Measurements from ENCODE around the gene JAK1.

The JAK1 gene

DNA sequence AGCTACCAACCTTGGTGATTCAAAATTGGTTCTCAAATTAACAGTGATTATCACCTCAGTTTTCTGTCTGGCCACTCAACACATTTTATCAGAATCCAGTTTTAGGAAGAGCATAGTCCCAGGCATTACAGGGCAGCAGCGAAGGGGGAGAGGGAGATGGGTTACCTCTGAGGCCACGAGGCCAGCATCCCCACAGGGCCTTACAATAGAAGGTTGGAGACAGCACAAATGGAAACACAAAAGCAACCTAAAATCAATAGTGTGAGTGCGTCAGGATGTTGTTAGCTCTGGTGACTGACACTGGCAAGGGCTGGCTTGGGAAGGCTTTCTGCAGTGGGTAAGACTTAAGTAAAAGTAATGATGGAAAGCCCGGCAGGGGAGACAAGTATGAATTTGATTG is 79.5 kb downstream of the JAK1 start:
- peak; percentile 30 for DNase-seq

DNA sequence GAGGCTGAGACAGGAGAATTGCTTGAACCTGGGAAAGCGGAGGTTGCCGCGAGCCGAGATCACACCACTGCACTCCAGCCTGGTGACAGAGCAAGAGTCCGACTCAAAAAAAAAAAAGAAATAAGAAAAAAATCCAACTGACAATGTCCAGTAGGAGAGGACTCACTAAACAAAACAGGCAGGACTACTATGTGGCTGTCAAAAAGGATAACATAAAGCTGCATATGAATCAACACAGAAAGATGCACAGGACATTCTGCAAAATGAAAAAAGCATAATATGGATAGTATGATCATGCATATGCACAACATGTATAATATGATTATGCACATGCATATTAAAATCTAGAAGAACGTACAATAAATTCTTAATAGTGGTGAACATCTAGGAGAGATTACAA is 80.7 kb downstream of the JAK1 start:
- no peak for DNase-seq

DNA sequence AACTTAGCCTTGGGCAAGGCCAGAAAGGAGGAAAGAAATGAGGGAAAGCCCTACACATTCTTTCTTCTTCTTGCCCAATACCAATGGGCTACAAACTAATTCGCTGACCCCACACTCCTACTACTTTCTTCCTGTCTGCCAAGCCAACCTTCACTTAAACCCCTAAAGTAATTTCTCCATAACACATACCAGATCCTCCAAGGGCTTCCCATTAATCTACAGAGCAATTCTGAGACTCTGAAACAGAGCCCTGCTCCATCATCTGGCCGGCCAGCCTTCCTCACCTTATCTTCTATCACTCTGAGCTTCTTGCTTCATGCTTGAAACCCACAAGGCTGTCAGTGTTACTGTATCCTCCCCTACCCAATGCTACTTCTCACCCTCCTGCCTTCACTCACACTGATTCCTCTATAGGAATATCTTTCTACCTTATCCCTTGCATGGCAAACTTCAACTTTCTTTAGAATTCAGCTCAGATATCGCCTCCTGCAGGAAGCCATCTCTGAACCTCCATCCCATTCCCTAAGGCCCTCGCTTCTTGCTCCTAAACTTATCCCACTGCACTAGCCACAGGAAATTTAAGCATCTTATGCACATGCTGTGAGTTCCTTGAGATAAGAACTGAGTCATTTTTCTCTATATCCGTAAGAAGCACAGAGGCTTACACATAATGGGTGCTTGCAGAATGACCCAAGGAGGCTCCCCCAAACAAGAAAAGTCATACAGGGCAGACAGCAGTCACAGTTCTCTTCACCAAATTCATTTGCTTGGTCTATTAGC is 81.9 kb downstream of the JAK1 start:
- DNase-seq: no peak

DNA sequence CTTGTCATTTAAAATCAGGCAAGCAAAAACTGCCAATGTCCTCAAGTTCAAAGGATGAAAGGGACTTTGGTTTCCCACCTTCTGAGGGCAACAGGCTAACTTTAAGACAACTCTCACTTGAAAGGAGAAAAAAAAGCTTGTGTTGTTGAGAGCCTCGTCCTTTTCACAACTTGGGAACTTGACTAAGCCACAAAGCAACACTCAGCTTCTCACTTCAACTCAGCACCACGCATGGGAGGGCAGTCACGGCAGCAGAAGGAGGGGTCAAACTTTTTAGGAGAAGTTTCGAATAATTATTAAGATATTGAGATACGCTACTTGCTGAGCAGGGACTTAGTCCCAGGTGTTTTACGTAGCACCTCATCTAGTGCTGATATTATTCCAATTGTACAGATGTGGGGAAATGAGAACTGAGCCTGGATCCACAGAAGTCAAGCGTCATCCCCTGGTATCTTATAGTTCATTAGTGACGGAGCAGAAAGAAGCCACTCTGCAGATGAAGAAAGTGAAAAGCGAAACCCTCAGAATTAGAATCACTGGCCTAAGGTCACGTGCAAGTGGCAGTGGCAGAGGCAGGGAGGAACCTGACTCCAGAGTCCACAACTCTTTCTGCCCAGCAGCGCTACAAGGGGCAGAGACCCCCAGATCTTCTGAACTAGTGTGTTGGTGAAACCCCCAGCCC is 83.6 kb downstream of the JAK1 start:
- no peak for DNase-seq

DNA sequence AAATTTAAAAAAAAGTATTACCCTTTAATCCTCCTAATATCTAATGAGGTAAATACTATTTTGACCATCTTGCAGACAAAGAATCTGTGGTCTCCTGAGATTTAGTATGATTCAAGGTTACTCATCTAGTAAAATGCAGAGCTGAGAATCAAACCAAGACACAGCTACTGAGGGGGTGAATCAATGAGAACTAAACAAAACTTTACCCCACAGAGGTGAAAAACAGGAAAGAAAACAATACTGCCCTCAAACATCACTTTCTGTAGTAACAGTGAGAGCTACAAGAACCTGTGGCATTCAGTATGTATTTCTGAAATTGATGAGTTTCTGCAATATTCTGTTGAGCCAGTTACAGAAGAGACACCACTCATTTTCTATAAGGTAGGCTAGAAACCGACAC is 85.1 kb downstream of the JAK1 start:
- no peak for DNase-seq

DNA sequence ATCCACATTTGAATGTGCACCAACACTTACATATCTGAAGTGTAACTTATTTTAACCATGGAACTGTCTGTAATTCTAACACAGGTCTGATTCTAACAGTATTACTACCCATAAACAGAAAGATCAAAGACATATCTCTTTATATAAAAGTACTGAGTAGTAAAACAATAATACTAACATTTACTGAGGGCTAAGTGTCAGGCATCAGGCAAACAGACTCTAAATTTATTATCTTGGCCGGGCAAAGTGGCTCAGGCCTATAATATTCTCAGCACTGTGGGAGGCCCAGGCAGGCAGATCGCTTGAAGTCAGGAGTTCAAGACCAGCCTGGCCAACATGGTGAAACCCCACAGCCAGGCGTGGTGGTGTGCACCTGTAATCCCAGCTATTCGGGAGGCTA is 85.9 kb downstream of the JAK1 start:
- DNase-seq: no peak

DNA sequence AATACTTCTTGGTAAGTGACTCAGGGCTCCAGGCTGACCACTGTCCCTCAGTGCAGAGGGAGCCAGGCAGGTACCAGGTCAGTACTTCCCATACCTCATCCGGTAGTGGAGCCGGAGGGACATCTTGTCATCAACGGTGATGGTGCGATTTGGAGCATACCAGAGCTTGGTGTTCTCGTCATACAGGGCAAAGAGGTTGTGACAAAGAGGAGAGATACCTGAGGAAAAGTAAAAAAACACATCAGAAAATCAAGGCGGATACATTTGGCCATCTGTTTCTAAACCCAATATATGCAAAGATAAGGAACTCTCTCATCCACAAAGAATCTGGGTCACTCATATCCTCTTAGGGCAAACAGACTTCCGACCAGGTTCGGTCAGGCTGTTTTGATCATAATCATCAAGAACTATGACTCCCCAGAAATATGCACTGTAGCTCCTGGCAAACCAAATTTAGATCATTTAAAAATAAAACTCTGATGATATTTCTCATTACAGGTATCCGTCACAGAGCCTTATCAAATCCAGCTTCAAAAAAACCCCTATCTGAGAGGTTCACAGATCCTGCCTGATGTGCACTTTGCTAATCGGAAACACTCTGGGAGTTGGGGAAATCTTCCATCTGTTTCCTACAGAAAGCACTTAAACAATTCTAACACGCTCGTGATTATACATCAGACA is 87.3 kb downstream of the JAK1 start:
- no peak for DNase-seq

DNA sequence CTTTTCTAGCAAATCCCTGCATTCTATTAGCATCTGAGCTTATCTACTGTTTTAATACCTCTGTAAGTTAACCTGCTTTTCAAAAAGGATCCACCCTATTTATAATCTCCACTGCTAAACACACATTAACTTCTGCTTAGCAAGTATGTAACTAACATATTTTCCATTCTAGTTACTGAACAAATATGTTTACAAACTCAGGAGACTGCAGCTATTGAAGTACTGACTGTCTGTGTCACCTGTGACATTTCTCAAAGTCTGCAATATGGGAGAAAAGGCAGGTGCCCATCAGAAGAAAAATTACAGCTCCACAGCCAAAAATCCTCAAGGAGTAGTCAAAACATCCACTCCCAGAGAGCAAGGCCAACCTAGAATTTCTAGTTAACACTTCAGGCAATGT is 88.3 kb downstream of the JAK1 start:
- DNase-seq: no peak

DNA sequence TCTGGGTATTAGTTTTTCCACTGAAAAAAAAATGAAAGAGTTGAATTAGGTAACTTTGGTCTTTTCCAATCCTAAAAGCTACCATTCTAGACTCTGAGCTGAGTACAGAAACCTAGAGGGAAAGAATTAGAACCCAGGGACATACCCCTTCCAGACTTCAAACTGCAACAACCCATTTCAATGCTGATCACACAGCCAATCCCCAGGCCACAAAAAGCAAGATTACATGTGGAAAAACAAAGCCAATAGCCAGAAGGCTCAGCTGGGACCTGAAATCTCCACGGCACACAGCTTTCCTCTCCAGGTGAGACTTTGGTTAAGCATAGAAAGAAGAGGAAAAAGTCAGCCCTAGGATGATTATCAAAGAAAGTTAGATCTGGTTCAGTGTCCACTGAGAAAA is 88.8 kb downstream of the JAK1 start:
- DNase-seq: no peak

DNA sequence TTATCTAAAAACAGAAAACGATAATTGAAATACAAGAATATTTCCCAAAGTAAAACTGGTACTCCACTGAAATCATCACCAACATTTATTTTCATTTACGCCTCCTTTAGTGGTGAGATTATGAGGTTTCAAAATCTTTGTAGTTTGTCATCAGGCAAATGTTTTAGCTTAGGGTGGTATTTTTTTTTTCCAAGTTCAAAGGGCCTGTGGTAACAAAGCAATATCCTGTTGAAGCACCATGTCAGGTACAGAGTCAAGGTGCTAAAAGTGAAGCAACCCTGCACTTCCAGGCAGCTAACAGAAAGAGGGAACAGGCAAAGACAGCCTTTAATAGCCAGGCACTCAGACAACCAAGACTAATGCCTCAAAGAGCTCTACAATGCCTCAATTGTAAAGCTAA is 89.2 kb downstream of the JAK1 start:
- DNase-seq: no peak

DNA sequence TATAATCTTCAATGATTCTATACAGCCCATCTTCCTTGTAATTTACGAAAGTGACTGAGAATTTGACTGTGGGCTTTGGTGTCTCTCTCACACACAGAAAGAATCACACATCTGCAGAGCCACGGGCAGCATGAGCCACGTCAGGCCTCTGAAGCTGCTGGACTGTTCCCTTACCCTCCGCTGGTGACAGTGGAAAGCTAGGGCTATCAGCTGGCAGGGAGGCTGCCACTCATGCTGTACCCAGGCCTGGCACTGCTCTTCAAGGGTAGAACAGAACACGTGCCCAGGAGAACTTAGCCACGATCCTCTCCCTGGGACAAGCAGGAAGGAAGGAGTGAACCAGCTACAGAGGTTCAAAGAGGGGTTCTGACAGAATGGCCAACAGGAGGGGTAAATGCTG is 90.7 kb downstream of the JAK1 start:
- no peak for DNase-seq

DNA sequence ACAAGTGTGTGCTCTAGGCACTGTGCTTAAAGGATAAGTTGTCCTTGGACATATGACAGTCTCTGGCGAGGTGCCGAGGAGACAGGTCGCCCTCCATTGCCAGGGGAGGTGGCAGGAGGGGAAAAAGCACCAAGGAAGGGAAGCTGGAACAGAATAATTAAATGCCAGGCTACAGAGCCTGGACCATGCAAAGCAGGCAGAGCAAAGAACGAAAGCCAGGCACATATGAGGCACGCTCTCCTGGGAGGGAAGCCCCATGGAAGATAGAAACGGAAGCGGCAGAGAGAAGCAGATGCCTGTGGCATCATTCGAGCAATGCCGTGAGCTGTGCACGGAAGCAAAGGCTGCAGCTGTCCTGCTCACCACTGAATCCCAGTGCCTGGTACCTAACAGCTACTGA is 91.2 kb downstream of the JAK1 start:
- DNase-seq: no peak

DNA sequence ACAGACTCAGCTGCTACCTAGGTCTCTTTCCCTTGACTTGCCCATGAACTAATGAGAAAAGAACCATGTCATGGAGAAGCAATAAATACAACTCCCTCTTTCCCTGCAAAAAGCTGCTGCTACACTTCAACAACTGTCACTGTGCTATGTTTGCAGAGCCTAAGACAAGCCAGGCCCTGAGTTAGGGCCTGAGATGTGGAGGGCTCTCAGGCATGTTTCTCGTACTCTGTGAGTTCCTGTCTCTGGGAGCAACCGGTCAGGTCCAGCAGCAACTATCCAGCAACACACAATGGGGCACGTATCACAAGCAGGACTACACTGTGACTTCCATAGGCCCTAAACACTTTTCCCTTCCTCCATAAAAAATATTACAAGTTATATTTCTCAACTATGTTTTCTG is 91.7 kb downstream of the JAK1 start:
- no peak for DNase-seq

DNA sequence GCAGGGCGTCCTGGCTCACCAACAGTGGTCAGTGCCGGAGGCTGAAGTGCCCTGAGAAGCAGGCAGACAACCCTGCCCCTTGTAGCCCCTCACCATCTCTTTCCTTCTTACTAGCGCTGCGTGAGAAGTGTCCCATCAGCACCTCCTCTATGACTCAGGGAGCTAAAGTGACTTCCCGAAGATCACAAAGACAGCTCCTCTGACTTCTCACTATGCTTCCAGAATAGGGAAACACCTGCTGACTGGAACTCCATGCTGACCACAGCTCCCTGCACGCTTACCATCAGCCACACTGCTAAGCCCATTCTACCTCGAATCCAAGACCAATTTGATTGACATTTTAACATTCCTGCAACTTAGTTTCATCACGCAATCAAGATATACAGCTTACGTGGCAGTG is 92.8 kb downstream of the JAK1 start:
- no peak for DNase-seq

DNA sequence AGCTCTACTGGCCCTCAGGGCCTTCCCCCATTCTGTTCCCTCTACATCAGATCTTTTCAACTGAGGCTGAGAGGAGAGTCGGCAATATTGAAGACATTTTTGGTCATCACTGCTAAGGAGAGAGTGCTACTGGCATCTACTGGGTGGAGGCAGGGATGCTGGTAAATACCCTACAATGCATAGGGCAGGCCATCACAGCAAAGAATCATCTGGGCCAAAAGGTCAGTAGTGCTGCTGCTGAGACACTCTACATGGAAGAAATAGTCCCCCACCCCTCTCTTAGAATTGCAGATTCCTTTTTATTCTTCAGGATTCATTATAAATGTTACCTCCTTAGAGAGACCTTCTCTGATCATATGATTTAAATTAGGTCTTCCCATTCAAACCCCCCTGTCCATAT is 94.3 kb downstream of the JAK1 start:
- no peak for DNase-seq

DNA sequence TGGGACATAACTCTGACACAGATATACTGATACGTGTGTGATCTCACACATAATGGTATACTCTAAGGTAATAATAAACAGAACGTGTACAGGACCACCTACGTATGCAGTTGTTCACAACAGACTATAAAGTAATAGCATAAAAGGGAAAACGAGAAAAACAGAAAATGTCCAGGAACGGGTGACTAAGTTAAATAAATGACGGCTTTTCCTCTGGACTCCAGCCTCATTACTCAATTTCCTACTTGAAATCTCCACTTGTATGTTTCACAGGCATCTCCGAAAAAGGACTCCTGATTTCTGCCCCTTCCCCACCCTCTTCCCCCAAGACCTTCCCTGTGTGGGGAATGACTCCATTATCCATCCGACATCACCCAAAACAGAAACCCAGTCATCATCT is 95.1 kb downstream of the JAK1 start:
- no peak for DNase-seq

DNA sequence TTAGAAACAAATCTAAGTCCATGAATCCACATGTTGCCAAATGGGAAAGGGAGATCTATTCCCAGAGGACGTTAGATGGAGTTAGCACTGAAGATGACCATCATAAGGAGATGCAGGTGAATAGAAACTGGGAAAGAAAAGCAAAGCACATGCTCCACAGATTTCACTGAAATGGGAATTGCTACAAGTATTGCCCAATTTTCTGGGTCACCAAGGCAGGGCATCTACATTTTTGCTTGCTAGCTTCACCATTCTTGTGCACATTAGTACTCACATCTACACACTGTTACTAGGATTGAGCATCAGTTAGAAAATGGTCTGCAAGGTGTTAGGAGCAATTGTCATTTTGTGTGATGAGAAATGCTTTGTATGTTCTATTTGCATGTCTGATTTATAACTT is 99.1 kb downstream of the JAK1 start:
- DNase-seq: no peak

DNA sequence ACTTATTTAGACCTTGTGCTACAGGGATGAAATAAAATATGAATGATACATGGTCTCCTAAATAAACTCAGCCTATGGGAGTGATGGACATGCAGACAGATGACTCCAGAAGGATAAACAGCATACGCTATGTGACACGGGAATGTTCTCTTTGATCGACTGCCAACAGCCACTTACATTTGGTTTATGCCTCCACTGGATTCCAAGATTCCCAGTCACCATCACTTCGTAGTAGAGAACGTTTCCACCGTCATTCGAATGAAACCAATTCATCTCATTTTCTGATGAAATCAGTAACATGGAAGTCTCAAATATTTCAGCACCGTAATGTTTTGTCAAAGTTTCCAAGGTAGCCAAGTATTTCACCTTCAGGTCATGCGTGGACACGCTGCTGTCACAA is 99.7 kb downstream of the JAK1 start:
- no peak for DNase-seq

DNA sequence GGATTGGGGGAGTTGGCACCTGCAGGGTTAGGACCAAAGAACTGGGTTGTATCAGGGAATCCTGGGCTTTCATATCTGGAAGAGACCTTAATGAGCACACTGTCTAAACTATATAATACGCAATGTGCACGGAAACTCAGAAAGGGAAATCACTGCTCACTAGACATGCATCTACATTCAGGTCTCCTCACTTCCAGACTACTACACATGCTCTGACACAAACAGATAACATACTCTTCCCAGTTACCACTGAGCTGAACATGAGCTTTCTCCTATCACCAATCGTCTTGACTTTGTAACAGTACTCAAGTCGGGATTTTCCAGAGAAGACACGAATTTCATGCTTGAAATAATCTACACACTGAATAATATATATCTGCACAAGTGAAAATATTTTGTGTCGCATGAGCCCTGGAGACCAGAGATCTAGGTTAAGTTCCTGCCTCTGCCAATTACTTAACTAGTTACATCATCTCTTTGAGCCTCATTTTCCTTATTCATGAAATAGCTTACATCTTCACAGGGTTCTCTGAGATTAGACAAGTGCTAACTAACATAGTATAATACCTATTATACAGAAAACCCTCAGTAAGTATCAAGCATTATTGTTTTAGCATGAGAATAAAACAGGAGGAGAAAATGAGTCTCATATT is 101.1 kb downstream of the JAK1 start:
- DNase-seq: no peak

DNA sequence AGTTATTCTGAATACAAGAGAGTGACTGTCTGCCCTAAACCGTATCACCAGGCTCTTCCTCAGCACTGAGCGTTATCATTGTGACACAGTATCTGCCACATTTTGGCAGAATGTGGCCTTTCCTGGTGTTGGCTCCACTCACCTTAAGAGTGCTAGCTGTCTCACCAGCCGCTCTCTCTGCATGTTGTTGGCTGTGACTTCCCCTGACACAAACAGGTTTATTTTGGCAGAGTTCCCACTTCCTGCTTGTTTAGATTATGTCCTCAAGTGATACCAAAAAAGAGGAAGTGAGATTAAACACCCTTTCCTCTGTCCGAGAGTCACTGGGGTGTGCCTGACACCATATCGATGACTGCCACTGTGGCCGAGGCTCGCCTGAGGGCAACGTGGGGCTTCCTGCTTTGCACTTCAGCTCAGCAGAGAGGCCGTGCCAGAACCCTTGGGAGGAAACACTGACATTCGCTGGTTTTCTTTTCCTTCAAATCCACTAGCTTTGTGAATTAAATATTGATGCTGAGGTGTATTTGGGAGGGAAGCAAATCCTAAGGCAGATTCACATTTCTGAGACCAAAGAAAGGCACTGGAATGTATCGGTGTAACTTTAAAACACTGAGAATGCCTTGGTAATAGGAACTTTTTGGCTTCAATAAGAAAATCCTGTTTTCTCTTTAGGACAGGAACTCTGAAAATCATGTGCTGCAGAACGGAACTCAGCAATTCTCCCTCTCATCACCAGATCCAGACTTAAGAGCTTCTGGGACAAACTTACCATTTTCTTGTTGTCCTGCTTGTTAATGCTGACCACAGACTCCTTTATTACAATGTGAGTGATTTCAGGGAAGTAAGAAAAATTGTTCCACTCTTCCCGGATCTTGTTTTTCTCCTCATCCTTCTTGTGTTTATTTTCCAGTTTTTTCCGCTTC is 102.1 kb downstream of the JAK1 start:
- peak; percentile 12 for DNase-seq

DNA sequence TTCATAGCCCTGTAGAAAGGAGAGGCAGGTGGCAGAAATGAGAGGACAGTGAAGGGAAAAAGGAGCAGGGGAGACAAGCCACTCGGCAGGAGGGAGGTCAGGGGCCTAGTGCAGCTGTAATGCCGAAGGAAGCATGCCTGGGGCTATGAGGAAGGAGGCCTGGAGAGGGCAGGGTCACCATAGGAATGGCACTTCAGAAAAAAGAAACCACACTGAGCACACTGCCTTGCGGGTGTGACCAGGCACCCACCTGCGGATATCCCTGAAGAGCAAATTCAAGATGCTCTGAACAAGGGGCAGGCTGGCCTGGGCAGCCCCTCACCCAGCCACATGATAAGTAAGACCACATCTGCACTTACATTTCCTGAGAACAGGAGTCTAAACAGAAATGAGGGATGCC is 104.7 kb downstream of the JAK1 start:
- no peak for DNase-seq

DNA sequence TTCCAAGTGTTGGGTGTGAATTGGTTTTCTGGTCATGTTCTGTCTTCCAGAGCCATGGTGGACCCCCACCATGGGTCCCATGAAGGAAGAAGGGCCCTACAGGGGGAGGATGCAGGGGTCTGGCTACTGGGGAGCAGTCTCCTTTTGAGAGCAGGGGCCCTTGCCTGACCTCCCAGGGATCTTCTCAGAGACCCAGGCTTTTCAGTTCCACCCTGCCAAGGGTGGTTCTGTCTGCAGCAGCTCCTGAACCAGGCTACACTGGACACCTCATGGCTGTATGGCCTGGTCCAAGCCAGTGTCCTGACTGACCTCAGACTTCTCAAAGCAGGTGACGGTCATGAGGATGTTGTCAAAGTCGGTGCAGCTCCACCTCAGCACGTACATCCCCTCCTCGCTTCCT is 109.0 kb downstream of the JAK1 start:
- no peak for DNase-seq

DNA sequence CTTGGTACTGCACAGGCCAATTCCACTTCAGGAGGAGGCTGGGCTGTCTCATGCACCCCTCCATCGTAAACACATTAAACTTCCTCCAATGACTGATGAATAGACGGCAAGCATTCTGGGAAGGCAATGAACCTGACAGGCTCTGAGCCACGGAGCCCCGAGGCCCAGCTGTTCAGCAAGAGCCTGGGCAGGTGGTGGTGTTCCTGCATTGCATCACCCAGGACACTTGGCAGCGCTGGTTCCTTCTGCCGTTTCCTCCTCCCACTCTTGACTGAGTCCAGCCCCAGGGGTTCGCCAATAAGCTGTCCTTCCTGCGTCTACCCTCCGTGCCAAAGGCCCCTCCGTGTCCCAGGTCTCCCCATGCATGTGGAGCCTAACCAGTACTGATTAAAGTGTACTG is 109.8 kb downstream of the JAK1 start:
- DNase-seq: no peak

Measured in NCI-H748 treated with DMSO at 0.1 percent for 48 hours (cell line).